ENCODE results near the gene SRP9.
"Not testable (repeated sequence)": the region's sequence is repeated elsewhere in the genome, so short reads cannot be mapped to it uniquely, and the experiment has no call there.

DNA sequence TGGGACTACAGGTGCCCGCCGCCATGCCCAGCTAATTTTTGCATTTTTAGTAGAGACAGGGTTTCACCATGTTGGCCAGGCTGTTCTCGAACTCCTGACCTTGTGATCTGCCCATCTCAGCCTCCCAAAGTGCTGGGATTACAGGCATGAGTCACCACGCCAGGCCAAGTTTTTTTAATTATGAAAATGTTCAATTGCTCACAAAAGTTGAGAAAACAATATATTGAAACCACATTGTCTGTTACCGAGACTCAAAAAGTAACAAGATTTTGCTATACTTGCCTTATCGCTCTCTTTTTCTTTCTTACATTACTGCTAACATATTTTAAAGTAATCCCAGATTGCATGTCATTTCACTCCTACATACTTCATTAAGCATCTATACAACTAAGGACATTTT is 16.2 kb upstream of the SRP9 start:
- TF ChIP-seq, protein P1, sequence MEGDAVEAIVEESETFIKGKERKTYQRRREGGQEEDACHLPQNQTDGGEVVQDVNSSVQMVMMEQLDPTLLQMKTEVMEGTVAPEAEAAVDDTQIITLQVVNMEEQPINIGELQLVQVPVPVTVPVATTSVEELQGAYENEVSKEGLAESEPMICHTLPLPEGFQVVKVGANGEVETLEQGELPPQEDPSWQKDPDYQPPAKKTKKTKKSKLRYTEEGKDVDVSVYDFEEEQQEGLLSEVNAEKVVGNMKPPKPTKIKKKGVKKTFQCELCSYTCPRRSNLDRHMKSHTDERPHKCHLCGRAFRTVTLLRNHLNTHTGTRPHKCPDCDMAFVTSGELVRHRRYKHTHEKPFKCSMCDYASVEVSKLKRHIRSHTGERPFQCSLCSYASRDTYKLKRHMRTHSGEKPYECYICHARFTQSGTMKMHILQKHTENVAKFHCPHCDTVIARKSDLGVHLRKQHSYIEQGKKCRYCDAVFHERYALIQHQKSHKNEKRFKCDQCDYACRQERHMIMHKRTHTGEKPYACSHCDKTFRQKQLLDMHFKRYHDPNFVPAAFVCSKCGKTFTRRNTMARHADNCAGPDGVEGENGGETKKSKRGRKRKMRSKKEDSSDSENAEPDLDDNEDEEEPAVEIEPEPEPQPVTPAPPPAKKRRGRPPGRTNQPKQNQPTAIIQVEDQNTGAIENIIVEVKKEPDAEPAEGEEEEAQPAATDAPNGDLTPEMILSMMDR (IDR thresholded peaks at IDR 0.05 in 8 of 11, conservative IDR thresholded peaks at IDR 0.05 in 3 of 11): not testable (repeated sequence)
- TF ChIP-seq POLR2A (IDR thresholded peaks at IDR 0.05): not testable (repeated sequence)

All from spleen (tissue), 7 donors.